ENCODE measurements around the gene ANK3. TPM values are rescaled to one million over a fixed set of nuclear protein-coding genes. Genes with fewer than 3 reads are reported as not detected.

Gene ANK3
- total RNA-seq, 1 donor from 2014 or later, result 87.6 TPM

DNA sequence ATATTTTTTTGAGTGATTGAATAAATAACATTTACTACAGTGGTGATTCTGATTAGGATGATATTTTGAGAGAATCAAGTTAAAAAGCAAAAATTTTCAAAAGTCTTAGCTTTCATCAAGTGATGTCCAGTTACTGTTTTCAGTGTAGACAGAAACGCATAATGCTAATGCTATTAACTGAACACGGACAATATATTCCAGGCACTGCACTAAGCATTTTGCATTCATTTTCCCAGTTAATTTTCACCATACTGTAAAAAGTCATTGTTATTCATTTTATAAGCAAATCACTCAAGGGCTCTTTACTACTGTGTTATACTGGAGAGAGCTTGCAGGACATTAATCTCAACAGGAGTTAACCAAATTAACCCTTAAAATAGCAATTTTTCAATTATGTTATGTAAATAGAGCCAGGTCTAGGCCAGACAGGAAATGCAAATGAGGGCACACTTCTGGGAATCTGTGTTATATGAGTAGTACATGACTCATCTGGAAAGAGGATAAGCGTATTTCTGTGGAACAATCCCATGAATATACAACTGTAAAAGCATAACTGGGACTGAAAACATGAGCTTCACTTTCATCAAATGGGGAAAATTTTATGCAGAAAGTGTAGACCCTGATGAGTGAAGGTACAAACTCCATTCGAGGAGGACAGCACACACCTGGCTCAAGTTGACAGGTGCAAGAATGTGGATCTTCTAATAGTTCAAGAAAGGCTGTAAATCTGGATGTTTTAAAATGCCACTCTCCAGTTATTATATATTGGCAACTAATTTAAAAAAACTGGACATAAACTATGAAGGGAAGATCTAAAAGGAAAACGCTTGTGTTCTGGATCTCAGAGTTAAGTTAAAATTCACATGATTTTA is 75.4 kb downstream of the ANK3 start:
- no peak for TF ChIP-seq CTCF (IDR thresholded peaks at IDR 0.05; ENCODE audit: unreplicated experiment)
- no peak for DNase-seq (ENCODE audit: low spot score, unreplicated experiment)
- no peak overlapping the region for H3K27ac Mint-ChIP-seq
- no peaks in the 10 kb centered on the region for H3K27me3 Mint-ChIP-seq
- peaks cover 3% of the 10 kb centered on the region for H3K9me3 Mint-ChIP-seq (ENCODE audit: low read depth)
- peaks cover 9% of the 10 kb centered on the region for H3K4me1 Mint-ChIP-seq (ENCODE audit: low read depth)
- no peak overlapping the region for H3K4me3 Mint-ChIP-seq (ENCODE audit: low read depth)
- no peaks in the 10 kb centered on the region for H3K36me3 Mint-ChIP-seq (ENCODE audit: insufficient read depth)

GRCh38 chr10:60313589-60313952 is 76.1 kb downstream of the ANK3 start:
- Mint-ChIP-seq H3K4me3 (ENCODE audit: low read depth) (no peak overlapping the region), H3K9me3 (ENCODE audit: low read depth) (peaks cover 3% of the 10 kb centered on the region), H3K36me3 (ENCODE audit: insufficient read depth) (no peaks in the 10 kb centered on the region), H3K27me3 (no peaks in the 10 kb centered on the region), H3K4me1 (ENCODE audit: low read depth) (peaks cover 9% of the 10 kb centered on the region), H3K27ac (no peak overlapping the region)
- DNase-seq (ENCODE audit: low spot score, unreplicated experiment), result no peak
- TF ChIP-seq CTCF (IDR thresholded peaks at IDR 0.05; ENCODE audit: unreplicated experiment), result no peak

GRCh38 chr10:60312818-60313588 is 76.7 kb downstream of the ANK3 start:
- Mint-ChIP-seq H3K9me3 (ENCODE audit: low read depth) (peaks cover 3% of the 10 kb centered on the region), H3K36me3 (ENCODE audit: insufficient read depth) (no peaks in the 10 kb centered on the region), H3K4me1 (ENCODE audit: low read depth) (peaks cover 9% of the 10 kb centered on the region), H3K4me3 (ENCODE audit: low read depth) (no peak overlapping the region), H3K27ac (no peak overlapping the region), H3K27me3 (no peaks in the 10 kb centered on the region)
- no peak for TF ChIP-seq CTCF (IDR thresholded peaks at IDR 0.05; ENCODE audit: unreplicated experiment)
- no peak for DNase-seq (ENCODE audit: low spot score, unreplicated experiment)

DNA sequence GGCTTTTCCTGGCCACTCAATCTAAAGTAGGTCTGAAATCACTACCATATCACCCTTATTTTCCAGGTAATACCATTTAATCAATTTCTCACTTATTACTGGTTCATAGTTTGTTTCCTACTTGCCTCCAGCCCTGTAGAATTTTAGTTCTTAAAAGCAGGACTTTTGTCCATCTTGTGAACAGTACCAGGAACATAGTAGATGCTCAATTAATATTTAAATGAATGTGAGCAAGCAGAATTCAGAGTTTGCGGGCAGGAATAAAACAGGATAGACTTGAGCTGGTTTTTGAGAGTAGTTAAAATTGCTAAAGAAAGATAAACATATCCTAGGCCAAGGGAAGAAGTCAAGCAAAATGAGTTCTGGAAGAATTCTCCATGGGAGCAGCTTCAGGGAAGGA is 77.9 kb downstream of the ANK3 start:
- peaks cover 14% of the 10 kb centered on the region for H3K4me1 Mint-ChIP-seq (ENCODE audit: low read depth)
- H3K27me3 Mint-ChIP-seq, result no peaks in the 10 kb centered on the region
- TF ChIP-seq CTCF (IDR thresholded peaks at IDR 0.05; ENCODE audit: unreplicated experiment), result no peak
- H3K27ac Mint-ChIP-seq, result no peak overlapping the region
- peaks cover 3% of the 10 kb centered on the region for H3K9me3 Mint-ChIP-seq (ENCODE audit: low read depth)
- no peak for DNase-seq (ENCODE audit: low spot score, unreplicated experiment)
- no peaks in the 10 kb centered on the region for H3K36me3 Mint-ChIP-seq (ENCODE audit: insufficient read depth)
- no peak overlapping the region for H3K4me3 Mint-ChIP-seq (ENCODE audit: low read depth)

DNA sequence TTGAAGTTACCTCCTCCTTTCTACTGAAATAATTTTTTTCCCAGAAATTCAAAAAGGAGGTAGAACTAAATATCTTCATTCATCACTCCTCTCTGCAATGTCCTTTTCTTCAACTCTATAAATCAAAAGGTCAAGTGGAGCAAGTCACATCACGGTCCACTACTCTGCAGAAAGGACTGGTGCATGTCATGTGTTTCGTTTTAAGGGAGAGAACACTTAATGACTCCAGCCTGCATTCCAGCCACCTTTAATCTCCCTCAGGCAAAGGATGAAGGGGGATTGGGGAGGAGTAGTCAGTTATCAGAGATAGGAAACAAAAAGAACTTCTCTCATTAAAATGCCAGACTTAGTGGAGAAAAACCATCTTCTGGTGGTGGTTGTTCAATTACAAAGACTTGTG is 78.9 kb downstream of the ANK3 start:
- Mint-ChIP-seq H3K27me3 (no peaks in the 10 kb centered on the region), H3K4me3 (ENCODE audit: low read depth) (no peak overlapping the region), H3K36me3 (ENCODE audit: insufficient read depth) (no peaks in the 10 kb centered on the region), H3K4me1 (ENCODE audit: low read depth) (peaks cover 14% of the 10 kb centered on the region), H3K9me3 (ENCODE audit: low read depth) (peaks cover 3% of the 10 kb centered on the region), H3K27ac (no peak overlapping the region)
- DNase-seq (ENCODE audit: low spot score, unreplicated experiment), result no peak
- no peak for TF ChIP-seq CTCF (IDR thresholded peaks at IDR 0.05; ENCODE audit: unreplicated experiment)
